HG03095 (cell line): Measurements from ENCODE around the gene ROPN1B.

Source experiments
- ATAC-seq: cut with Tn5 transposase; IDR thresholded peaks from one replicate; pipeline ENCODE4 v1.9.1; 2021; ENCODE audit warnings: moderate library complexity; ENCODE audit not compliant: unreplicated experiment

ROPN1B gene

GRCh38 chr3:126026761-126027160 lies 57.8 kb downstream of the ROPN1B start:
- no peak for ATAC-seq

- no peak for ATAC-seq
Measured at GRCh38 chr3:126028096-126028495, 59.1 kb downstream of the ROPN1B start.

- ATAC-seq = no peak
Measured at GRCh38 chr3:126029241-126029640, 60.3 kb downstream of the ROPN1B start.

GRCh38 chr3:126030455-126030854 lies 61.5 kb downstream of the ROPN1B start:
- no peak for ATAC-seq

GRCh38 chr3:126031981-126032471 lies 63.0 kb downstream of the ROPN1B start:
- ATAC-seq = no peak
